IMR-90 (cell line): ENCODE data around the gene CASKIN1. TPM values are rescaled to one million over a fixed set of nuclear protein-coding genes. Genes with fewer than 3 reads are reported as not detected.

Source experiments
- ATAC-seq: fragments of 200-7000 bp; cut with Tn5 transposase; 2 replicates; pipeline ENCODE4 v1.9.1; 2020; ENCODE audit warnings: low read depth, mild to moderate bottlenecking, moderate library complexity
- BruUV-seq: library from RNA; stranded (reverse); fragments of 400-500 nt; replicated peaks from 2 replicates; lab custom pipeline; 2021; lab: Mats Ljungman, UMichigan
- CTCF ChIA-PET: fragments of 300-600 bp; formaldehyde crosslinking; extraction: SDS; loops from one replicate; lab custom pipeline; 2021; ENCODE audit warnings: antibody characterized with exemption; lab: Yijun Ruan, JAX
- POLR2A ChIA-PET: fragments of 300-600 bp; sonication (Branson Sonifier 250); formaldehyde crosslinking; loops from one replicate; lab custom pipeline; 2022; ENCODE audit warnings: antibody characterized with exemption; ENCODE audit not compliant: unreplicated experiment; lab: Charles Lee
- DNase-seq: peaks from one replicate; pipeline ENCODE4 v3.0.0; 2013
- H2AFZ ChIP-seq: replicated peaks from 2 replicates; pipeline ENCODE3; 2013; ENCODE audit warnings: low read length, mild to moderate bottlenecking; ENCODE audit not compliant: poor library complexity
- H2AK5ac ChIP-seq: 2 replicates; pipeline ENCODE4 v1.6.1; 2013; ENCODE audit warnings: low read depth, low read length, inconsistent platforms
- H2AK9ac ChIP-seq: replicated peaks from 2 replicates; pipeline ENCODE3; 2013; ENCODE audit warnings: mild to moderate bottlenecking, low read depth, low read length, moderate library complexity; ENCODE audit not compliant: poor library complexity
- H2BK120ac ChIP-seq: 2 replicates; pipeline ENCODE4 v1.6.1; 2013; ENCODE audit warnings: low read depth, low read length, inconsistent platforms
- H2BK15ac ChIP-seq: 3 replicates; pipeline ENCODE4 v1.6.1; 2013; ENCODE audit warnings: low read depth, low read length, inconsistent platforms
- H2BK20ac ChIP-seq: 2 replicates; pipeline ENCODE4 v1.6.1; 2013; ENCODE audit warnings: low read depth, mild to moderate bottlenecking, inconsistent platforms, low read length, moderate library complexity
- H2BK5ac ChIP-seq: 2 replicates; pipeline ENCODE4 v1.6.1; 2013; ENCODE audit warnings: mild to moderate bottlenecking, low read depth, low read length, inconsistent platforms; ENCODE audit not compliant: poor library complexity, severe bottlenecking
- H3K14ac ChIP-seq: replicated peaks from 2 replicates; pipeline ENCODE4 v1.6.1; 2013; ENCODE audit warnings: low read depth, low read length, inconsistent platforms
- H3K18ac ChIP-seq: 2 replicates; pipeline ENCODE4 v1.6.1; 2013; ENCODE audit warnings: low read depth, low read length, control low read depth
- H3K23ac ChIP-seq: 2 replicates; pipeline ENCODE4 v1.6.1; 2013; ENCODE audit warnings: low read depth, low read length, inconsistent platforms
- H3K27ac ChIP-seq: 2 replicates; pipeline ENCODE4 v1.5.1; 2013; ENCODE audit warnings: mild to moderate bottlenecking, control low read depth, low read length; ENCODE audit not compliant: insufficient read depth
- H3K27me3 ChIP-seq: 2 replicates; pipeline ENCODE4 v1.6.1; 2013; ENCODE audit warnings: low read length; ENCODE audit not compliant: control insufficient read depth, insufficient read depth
- H3K36me3 ChIP-seq: 2 replicates; pipeline ENCODE4 v1.6.1; 2013; ENCODE audit warnings: low read length, mixed read lengths; ENCODE audit not compliant: control insufficient read depth, insufficient read depth
- H3K4ac ChIP-seq: 2 replicates; pipeline ENCODE4 v1.6.1; 2013; ENCODE audit warnings: low read depth, low read length, inconsistent platforms
- H3K4me1 ChIP-seq: 2 replicates; pipeline ENCODE4 v1.6.1; 2013; ENCODE audit warnings: low read length, mixed read lengths; ENCODE audit not compliant: control insufficient read depth, insufficient read depth
- H3K4me2 ChIP-seq: 2 replicates; pipeline ENCODE4 v1.6.1; 2013; ENCODE audit warnings: low read depth, mild to moderate bottlenecking, control low read depth, low read length, moderate library complexity
- H3K4me3 ChIP-seq: 2 replicates; pipeline ENCODE4 v1.5.1; 2013; ENCODE audit warnings: low read depth, mild to moderate bottlenecking, control low read depth, low read length, moderate library complexity; ENCODE audit not compliant: insufficient read depth
- H3K56ac ChIP-seq: 2 replicates; pipeline ENCODE4 v1.6.1; 2013; ENCODE audit warnings: low read length, inconsistent platforms; ENCODE audit not compliant: insufficient read depth; ENCODE audit errors: extremely low read depth
- H3K79me1 ChIP-seq, 2 experiments: 2 replicates each; pipeline ENCODE4 v1.6.1; 2013; ENCODE audit warnings: low read length in 2 of 2, inconsistent platforms in 1 of 2, low read depth in 1 of 2
- H3K9ac ChIP-seq: 2 replicates; pipeline ENCODE4 v1.6.1; 2013; ENCODE audit warnings: low read depth, low read length, control low read depth
- H3K9me1 ChIP-seq: 2 replicates; pipeline ENCODE4 v1.6.1; 2013; ENCODE audit warnings: low read length, inconsistent platforms; ENCODE audit not compliant: insufficient read depth
- H3K9me3 ChIP-seq: 2 replicates; pipeline ENCODE4 v1.6.1; 2013; ENCODE audit warnings: low read length; ENCODE audit not compliant: control insufficient read depth, insufficient read depth
- H4K20me1 ChIP-seq: 2 replicates; pipeline ENCODE4 v1.6.1; 2013; ENCODE audit warnings: low read length, inconsistent platforms; ENCODE audit not compliant: insufficient read depth
- H4K5ac ChIP-seq: 2 replicates; pipeline ENCODE4 v1.6.1; 2013; ENCODE audit warnings: mild to moderate bottlenecking, low read depth, low read length, control low read depth
- H4K8ac ChIP-seq, 2 experiments: 2 replicates each; pipeline ENCODE4 v1.6.1; 2013; ENCODE audit warnings: low read depth in 2 of 2, low read length in 2 of 2, control low read depth in 1 of 2, inconsistent platforms in 1 of 2
- H4K91ac ChIP-seq: 2 replicates; pipeline ENCODE4 v1.6.1; 2013; ENCODE audit warnings: low read depth, low read length, inconsistent platforms; ENCODE audit not compliant: insufficient read depth
- BHLHE40 ChIP-seq: fragments of 150-350 bp; IDR thresholded peaks from 2 replicates; pipeline ENCODE4 v1.6.1; 2016; ENCODE audit warnings: mild to moderate bottlenecking, low read depth, low read length
- CEBPB ChIP-seq: IDR thresholded peaks from 2 replicates; pipeline ENCODE4 v1.6.1; 2012; ENCODE audit warnings: low read depth, low read length, improper control_type of control experiment
- CHD1 ChIP-seq: IDR thresholded peaks from 2 replicates; pipeline ENCODE4 v1.6.1; 2012; ENCODE audit warnings: low read depth, low read length, improper control_type of control experiment
- FOS ChIP-seq: fragments of 150-350 bp; IDR thresholded peaks from 2 replicates; pipeline ENCODE4 v1.6.1; 2016; ENCODE audit warnings: low read depth, low read length
- MAFK ChIP-seq: IDR thresholded peaks from 2 replicates; pipeline ENCODE4 v1.6.1; 2012; ENCODE audit warnings: low read depth, low read length, improper control_type of control experiment
- MAZ ChIP-seq: IDR thresholded peaks from 2 replicates; pipeline ENCODE4 v1.6.1; 2012; ENCODE audit warnings: low read depth, mild to moderate bottlenecking, low read length, improper control_type of control experiment, moderate library complexity, borderline replicate concordance
- MXI1 ChIP-seq: IDR thresholded peaks from 2 replicates; pipeline ENCODE4 v1.6.1; 2012; ENCODE audit warnings: low read depth, mild to moderate bottlenecking, low read length, moderate library complexity, borderline replicate concordance
- NFE2L2 ChIP-seq: fragments of 150-350 bp; IDR thresholded peaks from 2 replicates; pipeline ENCODE4 v1.6.1; 2016; ENCODE audit warnings: low read depth, mild to moderate bottlenecking, low read length
- POLR2A ChIP-seq: IDR thresholded peaks from 2 replicates; pipeline ENCODE4 v1.6.1; 2012; ENCODE audit warnings: mild to moderate bottlenecking, low read depth, low read length
- RAD21 ChIP-seq: IDR thresholded peaks from 2 replicates; pipeline ENCODE4 v1.6.1; 2012; ENCODE audit warnings: low read length, improper control_type of control experiment
- RCOR1 ChIP-seq: IDR thresholded peaks from 2 replicates; pipeline ENCODE4 v1.6.1; 2012; ENCODE audit warnings: mild to moderate bottlenecking, low read length, improper control_type of control experiment; ENCODE audit not compliant: insufficient replicate concordance
- RFX5 ChIP-seq: IDR thresholded peaks from 2 replicates; pipeline ENCODE4 v1.8.0; 2012; ENCODE audit warnings: low read depth, mild to moderate bottlenecking, low read length, moderate library complexity
- SMC3 ChIP-seq: fragments of 150-350 bp; IDR thresholded peaks from 2 replicates; pipeline ENCODE4 v1.6.1; 2016; ENCODE audit warnings: low read depth, mild to moderate bottlenecking, antibody characterized with exemption, low read length, moderate library complexity
- USF2 ChIP-seq: fragments of 150-350 bp; IDR thresholded peaks from 2 replicates; pipeline ENCODE4 v1.6.1; 2017; ENCODE audit warnings: mild to moderate bottlenecking, antibody characterized with exemption, low read length, low read depth
- WGBS, 2 experiments: methylation state at CpG; one replicate each; pipeline versions ENCODE4 v1.1.5 to v1.1.7; 2013; ENCODE audit warnings: missing lambda C conversion rate in 2 of 2; ENCODE audit not compliant: insufficient read length in 1 of 2; ENCODE audit errors: extremely low coverage in 2 of 2; 5-methylcytosine and 5-hydroxymethylcytosine counted together
- dilution Hi-C: fragments of 300-500 bp; cut with HindIII; formaldehyde crosslinking; loops from one replicate; pipeline ENCODE4 v1.14.3; 2018; ENCODE audit warnings: low sequenced_read_pairs; ENCODE audit not compliant: unreplicated experiment
- in situ Hi-C: fragments of 300-500 bp; cut with MboI; formaldehyde crosslinking; loops from 3 replicates; pipeline ENCODE4 v1.14.3; 2019; ENCODE audit warnings: low sequenced_read_pairs, inconsistent platforms, mixed read lengths
- intact Hi-C: fragments of 100-400 bp; cut with micrococcal nuclease; formaldehyde crosslinking; loops from 2 replicates; pipeline ENCODE4 v1.10.0; 2022
- polyA plus RNA-seq, 3 experiments: library from polyadenylated mRNA; depleted of rRNA; stranded (reverse); fragments of >200 nt; gene quantifications; 2 replicates each; pipeline ENCODE4 v1.2.3, GENCODE V29; 2012; ENCODE audit warnings: low replicate concordance in 1 of 3
- total RNA-seq: library from RNA; depleted of rRNA; stranded (reverse); fragments of >200 nt; gene quantifications from 2 replicates; pipeline ENCODE4 v1.2.3, GENCODE V29; 2012
- TF ChIP-seq, protein P1 (sequence below): fragments of 150-350 bp; IDR thresholded peaks from 2 replicates; pipeline ENCODE4 v1.6.1; 2016; ENCODE audit warnings: low read depth, mild to moderate bottlenecking, low read length, moderate library complexity, borderline replicate concordance
- TF ChIP-seq, protein P2 (sequence below): conservative IDR thresholded peaks from 2 replicates; pipeline ENCODE4 v1.5.1; 2012; ENCODE audit warnings: mild to moderate bottlenecking, low read depth, low read length, improper control_type of control experiment

CASKIN1 gene
- total and polyA plus RNA-seq, 2 of the 4 experiments (the other 2 are of a cell fraction): 0.05 TPM; not detected in 1

DNA sequence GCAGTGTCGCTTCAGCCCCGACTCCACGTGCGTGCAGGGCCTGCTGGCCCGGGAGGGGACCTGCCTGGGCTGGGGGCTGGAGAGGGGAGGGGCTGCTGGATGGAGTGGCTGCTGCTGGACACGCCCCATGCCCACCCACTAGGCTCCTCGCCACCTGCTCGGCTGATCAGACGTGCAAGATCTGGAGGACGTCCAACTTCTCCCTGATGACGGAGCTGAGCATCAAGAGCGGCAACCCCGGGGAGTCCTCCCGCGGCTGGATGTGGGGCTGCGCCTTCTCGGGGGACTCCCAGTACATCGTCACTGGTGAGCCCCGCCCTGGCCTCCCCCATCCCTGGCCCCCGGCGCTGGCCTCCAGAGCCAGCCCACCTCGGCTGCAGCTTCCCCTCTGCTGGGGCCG is 11.9 kb upstream of the CASKIN1 start:
- Histone ChIP-seq H3K9ac (no peak overlapping the region), H2BK5ac (no peak overlapping the region), H3K9me1 (peaks cover 6% of the 10 kb centered on the region; the same call in 1 of the 2 replicates), H2AK5ac (no peak overlapping the region), H3K56ac (no peak overlapping the region), H4K5ac (no peak overlapping the region), H3K27ac (no peak overlapping the region), H3K36me3 (peaks cover 28% of the 10 kb centered on the region), H3K79me1 (peaks cover 22 to 43% of the 10 kb centered on the region in 2 experiments), H2AK9ac (no peak overlapping the region), H3K23ac (no peak overlapping the region), H3K18ac (no peak overlapping the region), H2BK120ac (no peak overlapping the region), H2AFZ (no peak overlapping the region), H4K91ac (no peak overlapping the region), H3K4me2 (no peak overlapping the region), H2BK20ac (no peak overlapping the region), H3K14ac (no peak overlapping the region), H4K8ac (no peak overlapping the region), H3K4ac (no peak overlapping the region), H2BK15ac (no peak overlapping the region), H3K27me3 (no peaks in the 10 kb centered on the region), H4K20me1 (peaks cover 16% of the 10 kb centered on the region), H3K9me3 (no peaks in the 10 kb centered on the region), H3K4me1 (peaks cover 11% of the 10 kb centered on the region), H3K4me3 (no peak overlapping the region)
- TF ChIP-seq NFE2L2 (no peak), RCOR1 (no peak), SMC3 (no peak), FOS (no peak), RFX5 (no peak), RAD21 (no peak), MAFK (no peak), CHD1 (no peak), MAZ (no peak), CEBPB (no peak), BHLHE40 (no peak), POLR2A (no peak), MXI1 (no peak), USF2 (no peak)
- TF ChIP-seq, protein P1, sequence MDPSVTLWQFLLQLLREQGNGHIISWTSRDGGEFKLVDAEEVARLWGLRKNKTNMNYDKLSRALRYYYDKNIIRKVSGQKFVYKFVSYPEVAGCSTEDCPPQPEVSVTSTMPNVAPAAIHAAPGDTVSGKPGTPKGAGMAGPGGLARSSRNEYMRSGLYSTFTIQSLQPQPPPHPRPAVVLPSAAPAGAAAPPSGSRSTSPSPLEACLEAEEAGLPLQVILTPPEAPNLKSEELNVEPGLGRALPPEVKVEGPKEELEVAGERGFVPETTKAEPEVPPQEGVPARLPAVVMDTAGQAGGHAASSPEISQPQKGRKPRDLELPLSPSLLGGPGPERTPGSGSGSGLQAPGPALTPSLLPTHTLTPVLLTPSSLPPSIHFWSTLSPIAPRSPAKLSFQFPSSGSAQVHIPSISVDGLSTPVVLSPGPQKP: no peak
- TF ChIP-seq, protein P2, sequence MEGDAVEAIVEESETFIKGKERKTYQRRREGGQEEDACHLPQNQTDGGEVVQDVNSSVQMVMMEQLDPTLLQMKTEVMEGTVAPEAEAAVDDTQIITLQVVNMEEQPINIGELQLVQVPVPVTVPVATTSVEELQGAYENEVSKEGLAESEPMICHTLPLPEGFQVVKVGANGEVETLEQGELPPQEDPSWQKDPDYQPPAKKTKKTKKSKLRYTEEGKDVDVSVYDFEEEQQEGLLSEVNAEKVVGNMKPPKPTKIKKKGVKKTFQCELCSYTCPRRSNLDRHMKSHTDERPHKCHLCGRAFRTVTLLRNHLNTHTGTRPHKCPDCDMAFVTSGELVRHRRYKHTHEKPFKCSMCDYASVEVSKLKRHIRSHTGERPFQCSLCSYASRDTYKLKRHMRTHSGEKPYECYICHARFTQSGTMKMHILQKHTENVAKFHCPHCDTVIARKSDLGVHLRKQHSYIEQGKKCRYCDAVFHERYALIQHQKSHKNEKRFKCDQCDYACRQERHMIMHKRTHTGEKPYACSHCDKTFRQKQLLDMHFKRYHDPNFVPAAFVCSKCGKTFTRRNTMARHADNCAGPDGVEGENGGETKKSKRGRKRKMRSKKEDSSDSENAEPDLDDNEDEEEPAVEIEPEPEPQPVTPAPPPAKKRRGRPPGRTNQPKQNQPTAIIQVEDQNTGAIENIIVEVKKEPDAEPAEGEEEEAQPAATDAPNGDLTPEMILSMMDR: no peak
- ChIA-PET CTCF (no interaction called here), POLR2A (no interaction called here)
- no peak for DNase-seq
- WGBS, 2 experiments: 73% methylated on average over 10 of the region's 23 CpGs; no CpG with 5 or more reads in 1 of the 2 experiments
- intact Hi-C loops (no loop called here), dilution Hi-C loops (no loop called here), in situ Hi-C loops (no loop called here)
- BruUV-seq: no TSS peak
- no peak for ATAC-seq
